ENCODE measurements around the gene CSTB. TPM values are rescaled to one million over a fixed set of nuclear protein-coding genes. Genes with fewer than 3 reads are reported as not detected.

Gene CSTB
- total RNA-seq, 1 experiment from 2014 or later: 57.5 TPM

DNA sequence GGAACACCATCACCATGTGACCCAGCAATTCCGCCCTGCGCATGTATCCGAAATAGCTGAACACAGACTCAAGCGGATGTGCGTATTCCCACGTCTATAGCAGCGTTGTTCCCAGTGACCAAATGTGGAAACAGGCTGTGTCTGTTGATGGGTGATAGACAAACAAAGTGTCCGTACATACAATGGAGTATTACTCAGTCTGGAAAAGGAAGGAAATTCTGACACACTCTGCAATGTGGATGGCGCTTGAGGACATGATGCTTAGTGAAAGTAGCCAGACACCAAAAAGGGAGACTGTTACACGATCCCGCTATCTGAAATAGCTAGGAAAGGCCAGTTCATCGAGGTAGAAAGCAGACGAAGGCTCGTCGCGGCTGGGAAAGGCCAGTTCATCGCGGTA is 31.4 kb downstream of the CSTB start:
- RAD21 ChIA-PET (ENCODE audit: low non-redundant PET in 1 of 2, low total read pairs in 2 of 2, uncharacterized antibody in 2 of 2, unreplicated experiment in 2 of 2): no interaction called here
- Histone ChIP-seq H2AFZ (ENCODE audit: low read depth, low read length, poor library complexity, severe bottlenecking) (no peak overlapping the region), H3K36me3 (ENCODE audit: control insufficient read depth in 1 of 2, insufficient read depth in 2 of 2, low read length in 2 of 2) (peaks cover 19 to 25% of the 10 kb centered on the region in 2 experiments; a peak in 3 of 4 replicates), H3K27ac (ENCODE audit: low read depth, low read length) (no peak overlapping the region), H3K9me3 (ENCODE audit: control insufficient read depth in 1 of 2, insufficient read depth in 1 of 2, low read depth in 1 of 2, low read length in 2 of 2) (no peaks in the 10 kb centered on the region), H3K79me2 (ENCODE audit: insufficient read depth, low read length) (peaks cover 10% of the 10 kb centered on the region; the same call in 1 of the 2 replicates), H3K9me2 (ENCODE audit: insufficient read depth) (no peaks in the 10 kb centered on the region), H3K4me1 (ENCODE audit: control insufficient read depth in 1 of 2, insufficient read depth in 2 of 2, low read length in 2 of 2) (peaks cover 0 to 28% of the 10 kb centered on the region in 2 experiments; a peak in 2 of 4 replicates), H3K4me3 (replicated peaks in 1 of 2; ENCODE audit: low read depth in 1 of 2, low read length in 2 of 2) (no peak overlapping the region), H3K4me2 (ENCODE audit: low read length) (no peak overlapping the region), H4K20me1 (ENCODE audit: insufficient read depth) (0 out of 2 replicates have a peak, but pooled peaks cover 6% of the 10 kb centered on the region), H3K27me3 (ENCODE audit: insufficient read depth, low read length) (no peaks in the 10 kb centered on the region), H3K9ac (ENCODE audit: low read length) (no peak overlapping the region)
- TF ChIP-seq RAD21 (IDR thresholded peaks at IDR 0.05; ENCODE audit: low read depth) (no peak), ATF3 (IDR thresholded peaks at IDR 0.05) (no peak), CEBPB (IDR thresholded peaks at IDR 0.05; ENCODE audit: low read depth) (no peak), ZFX (IDR thresholded peaks at IDR 0.05) (no peak), POLR2A (IDR thresholded peaks at IDR 0.05; ENCODE audit: borderline replicate concordance, extremely low read depth, insufficient read depth, insufficient read length) (no peak), MAX (IDR thresholded peaks at IDR 0.05) (no peak), CBX3 (IDR thresholded peaks at IDR 0.05; ENCODE audit: low read depth) (no peak), SRF (IDR thresholded peaks at IDR 0.05; ENCODE audit: low read depth) (no peak), ZNF274 (IDR thresholded peaks at IDR 0.05; ENCODE audit: low read depth, low read length) (no peak)
- TF ChIP-seq, protein P1, sequence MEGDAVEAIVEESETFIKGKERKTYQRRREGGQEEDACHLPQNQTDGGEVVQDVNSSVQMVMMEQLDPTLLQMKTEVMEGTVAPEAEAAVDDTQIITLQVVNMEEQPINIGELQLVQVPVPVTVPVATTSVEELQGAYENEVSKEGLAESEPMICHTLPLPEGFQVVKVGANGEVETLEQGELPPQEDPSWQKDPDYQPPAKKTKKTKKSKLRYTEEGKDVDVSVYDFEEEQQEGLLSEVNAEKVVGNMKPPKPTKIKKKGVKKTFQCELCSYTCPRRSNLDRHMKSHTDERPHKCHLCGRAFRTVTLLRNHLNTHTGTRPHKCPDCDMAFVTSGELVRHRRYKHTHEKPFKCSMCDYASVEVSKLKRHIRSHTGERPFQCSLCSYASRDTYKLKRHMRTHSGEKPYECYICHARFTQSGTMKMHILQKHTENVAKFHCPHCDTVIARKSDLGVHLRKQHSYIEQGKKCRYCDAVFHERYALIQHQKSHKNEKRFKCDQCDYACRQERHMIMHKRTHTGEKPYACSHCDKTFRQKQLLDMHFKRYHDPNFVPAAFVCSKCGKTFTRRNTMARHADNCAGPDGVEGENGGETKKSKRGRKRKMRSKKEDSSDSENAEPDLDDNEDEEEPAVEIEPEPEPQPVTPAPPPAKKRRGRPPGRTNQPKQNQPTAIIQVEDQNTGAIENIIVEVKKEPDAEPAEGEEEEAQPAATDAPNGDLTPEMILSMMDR (IDR thresholded peaks at IDR 0.05 in 2 of 3, conservative IDR thresholded peaks at IDR 0.05 in 1 of 3; ENCODE audit: borderline replicate concordance in 1 of 3, insufficient read depth in 1 of 3, low read depth in 2 of 3, low read length in 2 of 3): no peak
- TF ChIP-seq, protein P2, sequence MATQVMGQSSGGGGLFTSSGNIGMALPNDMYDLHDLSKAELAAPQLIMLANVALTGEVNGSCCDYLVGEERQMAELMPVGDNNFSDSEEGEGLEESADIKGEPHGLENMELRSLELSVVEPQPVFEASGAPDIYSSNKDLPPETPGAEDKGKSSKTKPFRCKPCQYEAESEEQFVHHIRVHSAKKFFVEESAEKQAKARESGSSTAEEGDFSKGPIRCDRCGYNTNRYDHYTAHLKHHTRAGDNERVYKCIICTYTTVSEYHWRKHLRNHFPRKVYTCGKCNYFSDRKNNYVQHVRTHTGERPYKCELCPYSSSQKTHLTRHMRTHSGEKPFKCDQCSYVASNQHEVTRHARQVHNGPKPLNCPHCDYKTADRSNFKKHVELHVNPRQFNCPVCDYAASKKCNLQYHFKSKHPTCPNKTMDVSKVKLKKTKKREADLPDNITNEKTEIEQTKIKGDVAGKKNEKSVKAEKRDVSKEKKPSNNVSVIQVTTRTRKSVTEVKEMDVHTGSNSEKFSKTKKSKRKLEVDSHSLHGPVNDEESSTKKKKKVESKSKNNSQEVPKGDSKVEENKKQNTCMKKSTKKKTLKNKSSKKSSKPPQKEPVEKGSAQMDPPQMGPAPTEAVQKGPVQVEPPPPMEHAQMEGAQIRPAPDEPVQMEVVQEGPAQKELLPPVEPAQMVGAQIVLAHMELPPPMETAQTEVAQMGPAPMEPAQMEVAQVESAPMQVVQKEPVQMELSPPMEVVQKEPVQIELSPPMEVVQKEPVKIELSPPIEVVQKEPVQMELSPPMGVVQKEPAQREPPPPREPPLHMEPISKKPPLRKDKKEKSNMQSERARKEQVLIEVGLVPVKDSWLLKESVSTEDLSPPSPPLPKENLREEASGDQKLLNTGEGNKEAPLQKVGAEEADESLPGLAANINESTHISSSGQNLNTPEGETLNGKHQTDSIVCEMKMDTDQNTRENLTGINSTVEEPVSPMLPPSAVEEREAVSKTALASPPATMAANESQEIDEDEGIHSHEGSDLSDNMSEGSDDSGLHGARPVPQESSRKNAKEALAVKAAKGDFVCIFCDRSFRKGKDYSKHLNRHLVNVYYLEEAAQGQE (IDR thresholded peaks at IDR 0.05; ENCODE audit: low read depth): no peak
- intact Hi-C loops (cut with micrococcal nuclease): no loop called here
- DNase-seq (ENCODE audit: low read depth, low spot score): no peak
- CTCF ChIA-PET: no interaction called here
- no TSS peak for BruUV-seq (replicated peaks)
- no peak for ATAC-seq
- POLR2A ChIA-PET: no interaction called here
